ENCODE data around the gene TMEM184A. TPM values are rescaled to one million over a fixed set of nuclear protein-coding genes. Genes with fewer than 3 reads are reported as not detected.

TMEM184A gene
- polyA plus RNA-seq, 4 donors = 3.5 to 11.5 (median 6.8) TPM

GRCh38 chr7:1553512-1554210 is 2.3 kb downstream of the TMEM184A start:
- no peak for DNase-seq (ENCODE audit: low read depth in 4 of 4, low spot score in 2 of 4)

- no peak for DNase-seq (ENCODE audit: low read depth in 4 of 4, low spot score in 2 of 4)
Measured at GRCh38 chr7:1552200-1552599, 3.8 kb downstream of the TMEM184A start.

- DNase-seq (ENCODE audit: low read depth in 4 of 4, low spot score in 2 of 4) = no peak
Measured at GRCh38 chr7:1550846-1551155, 5.2 kb downstream of the TMEM184A start.

- DNase-seq (ENCODE audit: low read depth in 4 of 4, low spot score in 2 of 4) = no peak
Measured at GRCh38 chr7:1550005-1550845, 5.8 kb downstream of the TMEM184A start.

GRCh38 chr7:1549357-1550004 is 6.5 kb downstream of the TMEM184A start:
- DNase-seq (ENCODE audit: low read depth in 4 of 4, low spot score in 2 of 4) = no peak

GRCh38 chr7:1548944-1549343 is 7.1 kb downstream of the TMEM184A start:
- DNase-seq (ENCODE audit: low read depth in 4 of 4, low spot score in 2 of 4) = no peak

- DNase-seq (ENCODE audit: low read depth in 4 of 4, low spot score in 2 of 4) = no peak
Measured at GRCh38 chr7:1548438-1548831, 7.6 kb downstream of the TMEM184A start.

GRCh38 chr7:1547777-1548437 is 8.1 kb downstream of the TMEM184A start:
- no peak for DNase-seq (ENCODE audit: low read depth in 4 of 4, low spot score in 2 of 4)

- no peak for DNase-seq (ENCODE audit: low read depth in 4 of 4, low spot score in 2 of 4)
Measured at GRCh38 chr7:1546909-1547776, 8.9 kb downstream of the TMEM184A start.

- no peak for DNase-seq (ENCODE audit: low read depth in 4 of 4, low spot score in 2 of 4)
Measured at GRCh38 chr7:1546274-1546908, 9.6 kb downstream of the TMEM184A start.

GRCh38 chr7:1545417-1546246 is 10.4 kb downstream of the TMEM184A start:
- no peak for DNase-seq (ENCODE audit: low read depth in 4 of 4, low spot score in 2 of 4)

GRCh38 chr7:1544896-1545416 is 11.0 kb downstream of the TMEM184A start:
- DNase-seq (ENCODE audit: low read depth in 4 of 4, low spot score in 2 of 4) = no peak

GRCh38 chr7:1544178-1544895 is 11.7 kb downstream of the TMEM184A start:
- no peak for DNase-seq (ENCODE audit: low read depth in 4 of 4, low spot score in 2 of 4)

GRCh38 chr7:1543826-1544177 is 12.2 kb downstream of the TMEM184A start:
- DNase-seq (ENCODE audit: low read depth in 4 of 4, low spot score in 2 of 4) = no peak

GRCh38 chr7:1542841-1543747 is 12.9 kb downstream of the TMEM184A start:
- no peak for DNase-seq (ENCODE audit: low read depth in 4 of 4, low spot score in 2 of 4)

- no peak for DNase-seq (ENCODE audit: low read depth in 4 of 4, low spot score in 2 of 4)
Measured at GRCh38 chr7:1542329-1542728, 13.7 kb downstream of the TMEM184A start.

Data from left renal cortex interstitium (tissue), 4 donors.